Measurements from ENCODE around the gene COL4A2.

The COL4A2 gene

GRCh38 chr13:110433014-110433413 lies 125.9 kb downstream of the COL4A2 start:
- no peak for DNase-seq (ENCODE audit: low read depth in 2 of 3, low spot score in 1 of 3)

- no peak for DNase-seq (ENCODE audit: low read depth in 2 of 3, low spot score in 1 of 3)
Measured at GRCh38 chr13:110434629-110435028, 127.5 kb downstream of the COL4A2 start.

- DNase-seq (ENCODE audit: low read depth in 2 of 3, low spot score in 1 of 3) = no peak
Measured at GRCh38 chr13:110435331-110435730, 128.2 kb downstream of the COL4A2 start.

- DNase-seq (ENCODE audit: low read depth in 2 of 3, low spot score in 1 of 3) = no peak
Measured at GRCh38 chr13:110436276-110436675, 129.2 kb downstream of the COL4A2 start.

- DNase-seq (ENCODE audit: low read depth in 2 of 3, low spot score in 1 of 3) = no peak
Measured at GRCh38 chr13:110436786-110437370, 129.8 kb downstream of the COL4A2 start.

- no peak for DNase-seq (ENCODE audit: low read depth in 2 of 3, low spot score in 1 of 3)
Measured at GRCh38 chr13:110438211-110438610, 131.1 kb downstream of the COL4A2 start.

GRCh38 chr13:110438776-110439175 lies 131.7 kb downstream of the COL4A2 start:
- DNase-seq (ENCODE audit: low read depth in 2 of 3, low spot score in 1 of 3) = no peak

- DNase-seq (ENCODE audit: low read depth in 2 of 3, low spot score in 1 of 3) = no peak
Measured at GRCh38 chr13:110440946-110441731, 134.1 kb downstream of the COL4A2 start.

GRCh38 chr13:110442930-110443621 lies 136.0 kb downstream of the COL4A2 start:
- DNase-seq (ENCODE audit: low read depth in 2 of 3, low spot score in 1 of 3) = no peak

DNA sequence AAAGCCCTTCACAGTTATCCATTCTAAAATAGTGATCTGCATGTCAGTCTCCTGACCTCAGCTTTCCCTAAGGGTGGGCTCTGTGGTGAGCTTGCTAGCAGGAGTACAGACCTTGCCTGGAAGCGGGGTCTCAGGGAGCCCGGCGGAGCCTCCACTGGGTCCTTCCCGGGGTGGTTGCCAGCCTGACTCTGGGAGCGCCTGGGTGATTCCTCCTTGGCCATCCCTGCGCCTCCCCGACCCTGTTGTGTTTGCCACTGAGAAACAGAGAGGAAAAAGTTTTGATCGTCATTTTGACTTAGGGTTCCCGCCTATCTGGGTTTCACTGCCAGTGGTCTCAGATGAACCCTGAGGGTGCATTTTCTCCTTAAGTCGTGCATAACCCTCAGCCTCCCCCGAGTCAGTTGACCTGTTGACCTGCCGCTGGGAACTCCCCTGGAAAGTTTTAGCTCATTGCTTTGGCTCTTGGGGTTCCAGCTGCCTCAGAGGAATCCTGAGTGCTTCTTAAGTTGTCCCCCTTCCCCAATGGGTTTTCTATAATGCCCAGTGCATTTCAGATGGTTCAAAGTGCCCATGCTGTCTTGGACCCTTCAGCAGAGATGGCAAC lies 136.6 kb downstream of the COL4A2 start:
- DNase-seq (ENCODE audit: low read depth in 2 of 3, low spot score in 1 of 3) = no peak

- DNase-seq (ENCODE audit: low read depth in 2 of 3, low spot score in 1 of 3) = no peak
Measured at GRCh38 chr13:110444226-110444653, 137.2 kb downstream of the COL4A2 start.

- no peak for DNase-seq (ENCODE audit: low read depth in 2 of 3, low spot score in 1 of 3)
Measured at GRCh38 chr13:110445183-110445582, 138.1 kb downstream of the COL4A2 start.

DNA sequence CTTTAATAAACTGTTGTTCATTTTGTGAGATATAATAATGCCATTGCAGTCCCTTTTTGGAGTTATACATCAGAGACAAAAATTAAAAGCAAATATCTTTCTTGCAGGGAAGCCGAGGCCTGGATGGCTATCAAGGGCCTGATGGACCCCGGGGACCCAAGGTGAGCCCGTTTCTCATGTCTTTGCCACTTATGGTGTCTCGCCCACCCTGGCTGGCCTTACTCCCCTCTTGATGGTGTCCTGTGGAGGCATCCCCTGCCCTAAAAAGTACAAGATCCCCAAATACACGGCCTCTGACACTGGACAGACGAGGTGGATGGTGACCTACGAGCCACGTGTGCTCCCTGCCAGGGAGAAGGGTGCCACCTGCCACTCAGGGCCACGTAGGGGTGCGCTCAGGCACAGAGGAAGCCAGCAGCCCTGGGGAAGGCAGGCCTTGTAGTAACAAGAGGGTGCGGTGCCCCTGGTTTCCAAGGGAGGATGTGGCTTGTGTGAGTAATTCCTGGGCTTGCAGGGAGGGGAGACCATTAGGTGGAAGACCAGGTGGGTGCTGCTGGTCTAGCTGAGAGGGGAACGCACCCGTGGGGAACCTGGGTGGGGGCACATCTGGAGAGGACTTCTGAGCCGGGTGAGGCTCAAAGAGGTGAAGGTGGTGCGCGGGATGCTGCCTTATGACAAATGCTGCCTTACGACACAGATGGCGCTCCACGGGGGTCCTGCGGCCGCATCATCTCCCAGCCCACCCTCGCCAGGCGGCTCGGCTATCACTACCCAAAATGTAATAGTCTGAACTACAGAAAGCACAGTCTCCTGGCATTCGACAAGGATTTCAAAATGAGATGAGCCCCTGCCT lies 138.9 kb downstream of the COL4A2 start:
- DNase-seq (ENCODE audit: low read depth in 2 of 3, low spot score in 1 of 3) = no peak

DNA sequence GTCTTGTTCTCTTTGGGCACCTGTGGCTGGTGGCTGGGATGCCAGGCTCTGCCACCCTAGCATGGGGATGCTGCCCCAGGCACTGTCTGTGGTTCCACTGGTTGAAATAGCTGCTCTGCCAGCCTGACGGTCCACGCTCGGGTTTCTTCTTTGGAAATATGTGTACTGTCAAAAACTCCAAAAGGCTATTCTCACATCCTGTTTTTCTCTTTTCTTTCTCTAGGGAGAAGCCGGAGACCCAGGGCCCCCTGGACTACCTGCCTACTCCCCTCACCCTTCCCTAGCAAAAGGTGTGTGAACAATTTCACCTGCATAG lies 139.4 kb downstream of the COL4A2 start:
- no peak for DNase-seq (ENCODE audit: low read depth in 2 of 3, low spot score in 1 of 3)

DNA sequence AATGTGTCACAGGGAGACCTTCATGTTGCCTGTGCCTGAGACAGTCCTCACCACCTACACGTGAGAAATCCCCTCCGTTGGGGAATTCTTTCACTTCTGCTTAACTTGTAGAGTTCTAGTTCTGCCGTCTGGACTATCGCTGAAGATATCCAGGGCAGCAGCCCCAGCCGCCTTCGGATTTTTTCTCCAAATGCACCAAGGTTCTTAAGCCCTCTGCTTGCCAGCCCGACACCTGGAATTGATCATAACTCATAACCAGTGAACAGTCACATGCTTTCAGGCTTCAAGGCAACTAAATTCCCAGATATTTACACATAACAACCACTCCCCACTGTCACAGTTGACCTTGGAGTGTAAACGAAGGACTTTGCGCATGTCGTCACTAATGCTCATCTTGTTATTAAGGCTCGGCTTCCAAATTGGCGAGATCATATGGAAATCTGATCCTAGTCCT lies 140.0 kb downstream of the COL4A2 start:
- no peak for DNase-seq (ENCODE audit: low read depth in 2 of 3, low spot score in 1 of 3)

DNA sequence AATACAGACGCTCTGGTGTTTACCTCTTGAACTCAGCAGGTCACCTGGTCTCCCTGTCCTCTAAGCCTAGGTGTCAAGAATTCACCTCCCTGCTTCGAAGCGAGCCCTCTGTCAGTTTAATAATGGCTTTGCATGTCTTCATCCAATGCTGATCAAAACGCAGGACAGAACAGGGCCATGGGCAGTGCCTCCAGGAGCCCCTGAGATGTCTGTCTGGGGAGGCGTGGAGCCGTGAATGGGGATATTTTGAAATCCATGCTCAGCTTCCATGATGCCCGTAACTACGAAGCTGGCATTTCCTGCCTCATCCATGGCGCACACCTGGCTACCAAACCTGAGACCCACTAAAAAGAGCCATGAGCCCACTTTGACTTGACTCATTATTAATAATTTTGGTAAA lies 140.7 kb downstream of the COL4A2 start:
- DNase-seq (ENCODE audit: low read depth in 2 of 3, low spot score in 1 of 3) = no peak

GRCh38 chr13:110448230-110448629 lies 141.1 kb downstream of the COL4A2 start:
- DNase-seq (ENCODE audit: low read depth in 2 of 3, low spot score in 1 of 3) = no peak

DNA sequence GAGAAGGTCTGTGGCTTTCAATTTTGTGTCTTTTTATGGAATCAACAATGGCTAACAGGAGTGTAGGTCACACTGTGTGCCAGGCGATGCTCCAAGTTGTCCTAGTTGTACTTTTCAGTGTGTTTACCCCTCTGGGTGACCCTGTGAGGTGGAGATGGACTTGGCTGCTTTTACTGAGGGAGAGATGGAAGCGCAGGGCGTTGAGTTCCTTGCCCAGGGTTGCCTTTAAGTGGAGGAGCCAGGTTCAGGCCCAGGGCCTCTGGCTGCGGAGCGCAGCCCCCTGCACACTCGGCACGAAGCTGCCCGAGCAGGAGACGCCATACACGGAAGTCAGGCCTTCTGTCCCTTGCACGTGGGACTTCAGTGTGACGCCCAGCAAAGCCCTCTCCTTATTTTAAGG lies 141.6 kb downstream of the COL4A2 start:
- no peak for DNase-seq (ENCODE audit: low read depth in 2 of 3, low spot score in 1 of 3)

DNA sequence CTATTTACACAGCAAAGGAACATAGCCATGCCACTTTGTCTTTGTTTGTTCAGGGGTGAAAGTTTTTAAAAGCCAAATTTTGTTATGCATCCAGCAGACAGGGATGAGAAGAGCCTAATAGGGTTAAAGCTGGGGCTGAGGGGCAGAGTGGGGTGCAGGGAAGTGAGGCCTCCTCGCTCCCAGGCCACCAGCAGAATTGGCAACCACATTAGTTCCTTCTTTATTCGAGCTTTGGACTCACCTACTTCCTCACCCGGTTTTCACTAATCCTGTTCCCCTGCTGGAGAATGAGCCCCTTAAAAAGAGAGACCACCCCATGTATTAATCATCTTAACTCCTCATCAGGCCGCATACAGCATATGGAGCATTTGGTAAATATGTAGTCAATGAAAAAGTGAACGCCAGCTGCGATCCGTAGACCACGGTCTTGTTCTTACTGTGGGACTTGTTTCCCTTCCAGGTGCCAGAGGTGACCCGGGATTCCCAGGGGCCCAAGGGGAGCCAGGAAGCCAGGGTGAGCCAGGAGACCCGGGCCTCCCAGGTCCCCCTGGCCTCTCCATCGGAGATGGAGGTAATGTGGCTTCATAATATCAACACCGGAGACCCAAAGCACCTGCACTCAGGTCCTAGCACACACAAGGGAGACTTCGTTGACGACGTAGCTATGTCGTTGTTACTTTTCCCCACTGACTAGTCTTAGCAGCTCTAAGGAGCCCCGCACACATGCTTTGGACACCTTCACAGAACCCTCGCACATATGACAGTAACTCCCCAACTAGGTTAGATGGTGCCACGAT lies 142.3 kb downstream of the COL4A2 start:
- no peak for DNase-seq (ENCODE audit: low read depth in 2 of 3, low spot score in 1 of 3)
